Mesenchymal stem cell (in vitro differentiated cells and primary cell): ENCODE data around the gene PLEKHA8.

Experiments
- DNase-seq: peaks from one replicate; pipeline ENCODE4 v3.0.0-alpha.2; 2013
- H2AFZ ChIP-seq: one replicate; pipeline ENCODE4 v1.6.1; 2013; ENCODE audit warnings: low read depth, mild to moderate bottlenecking, control low read depth, inconsistent platforms, low read length, moderate library complexity
- H2AK5ac ChIP-seq: 2 replicates; pipeline ENCODE4 v1.6.1; 2013; ENCODE audit warnings: low read length, moderate library complexity, mild to moderate bottlenecking, inconsistent platforms; ENCODE audit not compliant: severe bottlenecking
- H2BK120ac ChIP-seq: one replicate; pipeline ENCODE4 v1.6.1; 2013; ENCODE audit warnings: low read depth, mild to moderate bottlenecking, inconsistent platforms, low read length, moderate library complexity
- H2BK12ac ChIP-seq, 2 experiments: one replicate each; pipeline ENCODE4 v1.6.1; 2013; ENCODE audit warnings: inconsistent platforms in 2 of 2, low read length in 2 of 2, mild to moderate bottlenecking in 2 of 2, moderate library complexity in 2 of 2, control low read depth in 1 of 2
- H2BK15ac ChIP-seq: one replicate; pipeline ENCODE4 v1.6.1; 2013; ENCODE audit warnings: mild to moderate bottlenecking, low read depth, inconsistent platforms; ENCODE audit not compliant: poor library complexity, severe bottlenecking
- H2BK5ac ChIP-seq: 2 replicates; pipeline ENCODE4 v1.6.1; 2013; ENCODE audit warnings: low read depth, mild to moderate bottlenecking, low read length, control low read depth, inconsistent platforms; ENCODE audit not compliant: poor library complexity, severe bottlenecking
- H3K14ac ChIP-seq, 2 experiments: one replicate each; pipeline ENCODE4 v1.6.1; 2013; ENCODE audit warnings: inconsistent platforms in 2 of 2, low read length in 2 of 2, control low read depth in 1 of 2, mild to moderate bottlenecking in 1 of 2, moderate library complexity in 1 of 2
- H3K18ac ChIP-seq, 2 experiments: one replicate each; pipeline ENCODE4 v1.6.1; 2013; ENCODE audit warnings: inconsistent platforms in 2 of 2, low read length in 2 of 2, control low read depth in 1 of 2, low read depth in 1 of 2, mild to moderate bottlenecking in 1 of 2
- H3K23ac ChIP-seq, 2 experiments: one replicate each; pipeline ENCODE4 v1.6.1; 2013; ENCODE audit warnings: inconsistent platforms in 2 of 2, low read length in 2 of 2, mild to moderate bottlenecking in 2 of 2, moderate library complexity in 2 of 2, control low read depth in 1 of 2
- H3K27ac ChIP-seq: 2 replicates; pipeline ENCODE4 v1.5.1; 2013; ENCODE audit warnings: mild to moderate bottlenecking, moderate library complexity, low read length, control low read depth, inconsistent platforms; ENCODE audit not compliant: poor library complexity, severe bottlenecking
- H3K27me3 ChIP-seq, 2 experiments: 2 replicates each; pipeline versions ENCODE4 v1.6.1 to v1.7.0; 2013; ENCODE audit warnings: low read length in 2 of 2, mild to moderate bottlenecking in 2 of 2, moderate library complexity in 2 of 2, control low read depth in 1 of 2, inconsistent platforms in 1 of 2; ENCODE audit not compliant: control insufficient read depth in 1 of 2, insufficient read depth in 1 of 2
- H3K36me3 ChIP-seq, 2 experiments: 2 replicates each; pipeline versions ENCODE4 v1.6.1 to v1.7.0; 2013; ENCODE audit warnings: low read length in 2 of 2, control low read depth in 1 of 2, inconsistent platforms in 1 of 2, low read depth in 1 of 2, mild to moderate bottlenecking in 1 of 2; ENCODE audit not compliant: insufficient read depth in 2 of 2, control insufficient read depth in 1 of 2
- H3K4ac ChIP-seq, 2 experiments: one replicate each; pipeline ENCODE4 v1.6.1; 2013; ENCODE audit warnings: inconsistent platforms in 2 of 2, low read length in 2 of 2, mild to moderate bottlenecking in 2 of 2, moderate library complexity in 2 of 2, control low read depth in 1 of 2, low read depth in 1 of 2
- H3K4me1 ChIP-seq: 2 replicates; pipeline ENCODE4 v1.6.1; 2013; ENCODE audit warnings: low read depth, low read length, control low read depth; ENCODE audit not compliant: control insufficient read depth, insufficient read depth
- H3K4me2 ChIP-seq: 2 replicates; pipeline ENCODE4 v1.6.1; 2013; ENCODE audit warnings: low read length, mild to moderate bottlenecking, inconsistent platforms; ENCODE audit not compliant: poor library complexity, severe bottlenecking
- H3K4me3 ChIP-seq, 2 experiments: 2 replicates each; pipeline versions ENCODE4 v1.5.1 to v1.7.0; 2013; ENCODE audit warnings: low read length in 2 of 2, mild to moderate bottlenecking in 2 of 2, control low read depth in 1 of 2, low read depth in 1 of 2; ENCODE audit not compliant: insufficient read depth in 1 of 2
- H3K79me1 ChIP-seq: replicated peaks from 2 replicates; pipeline ENCODE4 v1.6.1; 2013; ENCODE audit warnings: mild to moderate bottlenecking, control low read depth, low read length, inconsistent platforms; ENCODE audit not compliant: poor library complexity, severe bottlenecking
- H3K9ac ChIP-seq: 2 replicates; pipeline ENCODE4 v1.7.0; 2013; ENCODE audit warnings: mild to moderate bottlenecking, low read length, moderate library complexity
- H3K9me3 ChIP-seq: 2 replicates; pipeline ENCODE4 v1.7.0; 2013; ENCODE audit warnings: mild to moderate bottlenecking, low read length; ENCODE audit not compliant: control insufficient read depth
- H4K8ac ChIP-seq: one replicate; pipeline ENCODE4 v1.6.1; 2013; ENCODE audit warnings: inconsistent platforms, mild to moderate bottlenecking, low read length, moderate library complexity
- H4K91ac ChIP-seq: one replicate; pipeline ENCODE4 v1.6.1; 2013; ENCODE audit warnings: mild to moderate bottlenecking, low read length, inconsistent platforms
- WGBS: methylation state at CpG from one replicate; pipeline ENCODE4 v1.1.7; 2013; ENCODE audit warnings: mixed read lengths; 5-methylcytosine and 5-hydroxymethylcytosine counted together

The PLEKHA8 gene

GRCh38 chr7:30173058-30173897 lies 145.1 kb downstream of the PLEKHA8 start:
- Histone ChIP-seq H3K14ac (no peak overlapping the region), H3K23ac (no peak overlapping the region), H3K4me1 (peaks cover 18% of the 10 kb centered on the region), H2AK5ac (no peak overlapping the region), H3K27me3 (peaks cover 0 to 2% of the 10 kb centered on the region in 2 experiments), H4K91ac (peak overlapping the region; percentile 5), H3K4me2 (no peak overlapping the region), H3K18ac (no peak overlapping the region), H3K9ac (peak overlapping the region; percentile 46), H2AFZ (no peak overlapping the region), H3K36me3 (no peaks in the 10 kb centered on the region), H3K4ac (no peak overlapping the region), H2BK15ac (no peak overlapping the region), H2BK12ac (no peak overlapping the region), H4K8ac (no peak overlapping the region), H3K4me3 (peak overlapping the region in 1 of 2 experiments; percentile 31), H2BK5ac (no peak overlapping the region), H2BK120ac (no peak overlapping the region), H3K9me3 (no peaks in the 10 kb centered on the region), H3K79me1 (no peaks in the 10 kb centered on the region), H3K27ac (no peak overlapping the region)
- 85% methylated on average over 13 of the region's 13 CpGs for WGBS
- peak; percentile 75 for DNase-seq

DNA sequence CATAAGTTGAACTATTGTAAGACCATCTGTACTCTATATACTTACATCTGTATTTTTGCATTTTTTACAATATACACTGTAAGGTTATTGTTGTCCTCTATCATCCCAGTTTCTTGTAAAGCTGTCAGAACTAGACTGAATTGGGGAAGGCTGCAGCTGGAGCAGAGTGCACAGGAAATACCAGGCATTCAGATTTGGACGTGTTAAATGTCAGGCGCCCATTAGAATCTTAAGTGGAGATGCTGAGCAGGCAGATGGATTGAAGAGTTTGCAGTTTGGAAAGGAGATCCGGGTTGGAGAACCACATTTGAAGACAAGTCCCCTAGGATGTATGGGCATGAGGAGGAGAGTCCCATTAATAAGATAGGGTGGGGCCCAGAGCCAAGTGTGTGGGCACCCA lies 147.0 kb downstream of the PLEKHA8 start:
- no peak overlapping the region for H2BK120ac ChIP-seq
- no peaks in the 10 kb centered on the region for H3K9me3 ChIP-seq
- DNase-seq: no peak
- H3K4ac ChIP-seq: no peak overlapping the region
- no peak overlapping the region for H3K9ac ChIP-seq
- no peak overlapping the region for H2AFZ ChIP-seq
- peaks cover 13% of the 10 kb centered on the region for H3K4me1 ChIP-seq
- WGBS: 22% methylated on average over 3 of the region's 3 CpGs
- no peak overlapping the region for H2BK5ac ChIP-seq
- no peak overlapping the region for H3K14ac ChIP-seq
- no peak overlapping the region for H3K27ac ChIP-seq
- no peaks in the 10 kb centered on the region for H3K36me3 ChIP-seq
- H3K79me1 ChIP-seq: no peaks in the 10 kb centered on the region
- no peak overlapping the region for H4K91ac ChIP-seq
- H3K4me2 ChIP-seq: no peak overlapping the region
- H2BK15ac ChIP-seq: no peak overlapping the region
- H2AK5ac ChIP-seq: no peak overlapping the region
- H2BK12ac ChIP-seq: no peak overlapping the region
- H3K23ac ChIP-seq: no peak overlapping the region
- H4K8ac ChIP-seq: no peak overlapping the region
- no peak overlapping the region for H3K18ac ChIP-seq
- no peak overlapping the region for H3K4me3 ChIP-seq
- no peaks in the 10 kb centered on the region for H3K27me3 ChIP-seq

DNA sequence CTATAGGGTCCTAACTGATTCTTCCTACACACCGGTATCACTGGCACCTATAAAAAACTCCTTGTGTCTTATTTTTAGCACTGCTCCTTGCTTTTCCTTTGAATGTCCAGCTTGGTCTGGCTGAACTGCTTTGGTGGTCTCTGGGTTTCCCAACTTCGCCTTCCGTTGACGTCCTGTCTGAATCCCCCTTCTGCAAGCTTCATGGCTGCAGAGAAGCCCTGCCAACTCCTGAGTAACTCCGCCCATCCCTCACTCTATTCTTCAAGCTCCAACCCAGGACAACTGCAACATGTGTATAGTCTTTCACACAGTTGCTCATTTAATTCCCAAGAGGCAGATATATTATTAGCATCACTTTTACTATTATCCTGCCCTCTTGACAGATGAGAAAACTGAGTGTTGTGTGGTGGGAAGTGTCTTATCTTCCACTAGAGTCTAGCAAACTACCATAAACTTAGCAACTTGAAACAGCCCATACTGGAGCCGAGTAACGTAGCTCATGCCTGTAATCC lies 147.5 kb downstream of the PLEKHA8 start:
- no peak overlapping the region for H3K27ac ChIP-seq
- H2AK5ac ChIP-seq: no peak overlapping the region
- H3K27me3 ChIP-seq: no peaks in the 10 kb centered on the region
- no peaks in the 10 kb centered on the region for H3K36me3 ChIP-seq
- H3K4me2 ChIP-seq: no peak overlapping the region
- no peaks in the 10 kb centered on the region for H3K79me1 ChIP-seq
- H2BK12ac ChIP-seq: no peak overlapping the region
- H3K9ac ChIP-seq: no peak overlapping the region
- 76% methylated on average over 7 of the region's 7 CpGs for WGBS
- no peak overlapping the region for H2BK15ac ChIP-seq
- H3K4ac ChIP-seq: no peak overlapping the region
- no peak overlapping the region for H3K18ac ChIP-seq
- H3K4me1 ChIP-seq: peaks cover 13% of the 10 kb centered on the region
- no peaks in the 10 kb centered on the region for H3K9me3 ChIP-seq
- no peak overlapping the region for H4K91ac ChIP-seq
- no peak for DNase-seq
- H2BK120ac ChIP-seq: no peak overlapping the region
- H2AFZ ChIP-seq: no peak overlapping the region
- no peak overlapping the region for H3K23ac ChIP-seq
- H3K4me3 ChIP-seq: no peak overlapping the region
- no peak overlapping the region for H3K14ac ChIP-seq
- H2BK5ac ChIP-seq: no peak overlapping the region
- no peak overlapping the region for H4K8ac ChIP-seq

DNA sequence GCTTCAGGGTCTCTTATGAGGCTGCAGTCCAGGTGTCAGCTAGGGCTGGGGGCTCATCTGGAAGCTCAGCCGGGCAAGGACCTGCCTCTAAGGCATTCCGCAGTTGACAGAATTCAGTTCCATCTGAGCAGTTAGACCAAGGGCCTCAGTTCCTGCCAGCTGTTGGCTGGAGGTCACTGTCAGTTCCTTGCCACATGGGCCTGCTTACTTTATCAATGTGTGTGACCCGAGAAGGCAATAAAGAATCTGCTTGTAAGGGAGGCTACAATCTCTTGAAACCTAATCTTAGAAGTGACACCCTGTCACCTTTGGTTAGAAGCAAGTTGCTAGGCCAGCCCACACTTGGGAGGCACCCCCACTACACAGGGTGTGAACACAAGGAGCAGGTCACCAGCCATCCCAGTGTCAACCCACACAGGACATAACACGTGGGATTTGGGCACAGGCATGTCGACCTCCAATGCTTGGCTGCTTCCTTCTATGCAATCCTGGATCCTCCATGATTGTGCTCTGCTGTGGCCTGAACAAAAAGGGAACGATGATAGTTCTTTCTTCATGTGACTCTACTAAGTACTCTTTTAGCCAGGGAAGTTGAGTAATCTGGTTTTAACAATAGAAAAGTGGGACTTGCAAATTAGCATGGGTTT lies 148.4 kb downstream of the PLEKHA8 start:
- H2BK15ac ChIP-seq: no peak overlapping the region
- H3K23ac ChIP-seq: no peak overlapping the region
- no peak overlapping the region for H3K18ac ChIP-seq
- H3K4ac ChIP-seq: no peak overlapping the region
- H3K27ac ChIP-seq: no peak overlapping the region
- 85% methylated on average over 6 of the region's 6 CpGs for WGBS
- no peak overlapping the region for H2AFZ ChIP-seq
- DNase-seq: no peak
- H2AK5ac ChIP-seq: no peak overlapping the region
- no peak overlapping the region for H2BK5ac ChIP-seq
- no peak overlapping the region for H3K9ac ChIP-seq
- no peaks in the 10 kb centered on the region for H3K9me3 ChIP-seq
- H3K4me3 ChIP-seq: no peak overlapping the region
- H3K14ac ChIP-seq: peak overlapping the region in 1 of 2 experiments; percentile 57
- no peak overlapping the region for H4K91ac ChIP-seq
- H2BK120ac ChIP-seq: no peak overlapping the region
- no peak overlapping the region for H2BK12ac ChIP-seq
- no peak overlapping the region for H3K4me2 ChIP-seq
- H3K27me3 ChIP-seq: no peaks in the 10 kb centered on the region
- peaks cover 13% of the 10 kb centered on the region for H3K4me1 ChIP-seq
- H4K8ac ChIP-seq: no peak overlapping the region
- H3K36me3 ChIP-seq: no peaks in the 10 kb centered on the region
- H3K79me1 ChIP-seq: no peaks in the 10 kb centered on the region
